Endodermal cell (in vitro differentiated cells): Measurements from ENCODE around the gene HAGH. TPM values are rescaled to one million over a fixed set of nuclear protein-coding genes. Genes with fewer than 3 reads are reported as not detected.

Experiments used
- DNase-seq: peaks from one replicate; pipeline ENCODE4 v3.0.0-alpha.2; 2017
- H3K27ac ChIP-seq: 2 replicates; pipeline ENCODE4 v1.5.1; 2013; ENCODE audit warnings: mild to moderate bottlenecking, low read depth, low read length, moderate library complexity
- H3K27me3 ChIP-seq: 2 replicates; pipeline ENCODE4 v1.6.1; 2013; ENCODE audit warnings: mild to moderate bottlenecking, low read length, moderate library complexity; ENCODE audit not compliant: insufficient read depth, control insufficient read depth, poor library complexity, severe bottlenecking
- H3K36me3 ChIP-seq: 2 replicates; pipeline ENCODE4 v1.7.0; 2013; ENCODE audit warnings: mild to moderate bottlenecking, low read length, moderate library complexity; ENCODE audit not compliant: control insufficient read depth, insufficient read depth
- H3K4me1 ChIP-seq: one replicate; pipeline ENCODE4 v1.7.0; 2013; ENCODE audit warnings: low read length; ENCODE audit not compliant: control insufficient read depth, insufficient read depth
- H3K4me3 ChIP-seq: 2 replicates; pipeline ENCODE4 v1.5.1; 2013; ENCODE audit warnings: mild to moderate bottlenecking, low read length, moderate library complexity
- H3K9ac ChIP-seq: 2 replicates; pipeline ENCODE4 v1.6.1; 2013; ENCODE audit warnings: mild to moderate bottlenecking, low read length, moderate library complexity; ENCODE audit not compliant: poor library complexity, severe bottlenecking; ENCODE audit errors: extremely low read depth
- H3K9me3 ChIP-seq: 2 replicates; pipeline ENCODE4 v1.6.1; 2013; ENCODE audit warnings: mild to moderate bottlenecking, low read length, moderate library complexity; ENCODE audit not compliant: control insufficient read depth
- H3K27ac Mint-ChIP-seq: 2 replicates; pipeline ENCODE4 v1.8.0; 2020; ENCODE audit warnings: mixed read lengths
- H3K27me3 Mint-ChIP-seq: 2 replicates; pipeline ENCODE4 v1.8.0; 2021; ENCODE audit warnings: mild to moderate bottlenecking, mixed read lengths; ENCODE audit not compliant: insufficient read depth
- H3K36me3 Mint-ChIP-seq: 2 replicates; pipeline ENCODE4 v1.8.0; 2020; ENCODE audit warnings: low read depth, mixed read lengths
- H3K4me1 Mint-ChIP-seq: 2 replicates; pipeline ENCODE4 v1.8.0; 2020; ENCODE audit warnings: mixed read lengths
- H3K4me3 Mint-ChIP-seq: 2 replicates; pipeline ENCODE4 v1.8.0; 2020; ENCODE audit warnings: mild to moderate bottlenecking, moderate library complexity, mixed read lengths
- H3K9me3 Mint-ChIP-seq: 2 replicates; pipeline ENCODE4 v1.8.0; 2020; ENCODE audit warnings: mild to moderate bottlenecking, mixed read lengths
- CTCF ChIP-seq: fragments of 200-600 bp; sonication (generic); conservative IDR thresholded peaks from 2 replicates; pipeline ENCODE4 v1.5.0; 2021; ENCODE audit warnings: antibody characterized with exemption, mild to moderate bottlenecking
- WGBS, 2 experiments: methylation state at CpG; one replicate each; pipeline versions ENCODE4 v1.1.5 to v1.1.7; 2013; ENCODE audit warnings: missing lambda C conversion rate in 2 of 2, mixed read lengths in 1 of 2; ENCODE audit not compliant: insufficient coverage in 1 of 2, insufficient read length in 1 of 2; 5-methylcytosine and 5-hydroxymethylcytosine counted together
- total RNA-seq, 2 donors: library from RNA; stranded (reverse); fragmentation: NEBNext Ultra II Directional in 1 of 2; extraction: Animal tissue kit (Norgen Biotek cat#: 25700) in 1 of 2; gene quantifications; 2 replicates in 1 of 2; 3 replicates in 1 of 2; pipeline ENCODE4 v1.2.1, GENCODE V29; 2021

Gene HAGH
- total RNA-seq, 2 donors from 2014 or later = 47.8 to 52.9 TPM

GRCh38 chr16:1762196-1762878 lies 64.3 kb downstream of the HAGH start:
- WGBS, 2 experiments = 95 to 99% methylated on average over 16 to 30 of the region's 30 CpGs
- H3K27ac ChIP-seq = no peak overlapping the region
- no peak for TF ChIP-seq CTCF

GRCh38 chr16:1761751-1762150 lies 64.9 kb downstream of the HAGH start:
- Mint-ChIP-seq H3K27ac (no peak overlapping the region), H3K9me3 (no peaks in the 10 kb centered on the region), H3K4me3 (no peak overlapping the region), H3K27me3 (no peaks in the 10 kb centered on the region), H3K4me1 (no peaks in the 10 kb centered on the region), H3K36me3 (peaks cover 15% of the 10 kb centered on the region)
- WGBS, 2 experiments = 95 to 97% methylated on average over 9 to 15 of the region's 15 CpGs
- Histone ChIP-seq H3K4me1 (no peaks in the 10 kb centered on the region), H3K27ac (no peak overlapping the region), H3K4me3 (no peak overlapping the region), H3K27me3 (no peaks in the 10 kb centered on the region), H3K9me3 (no peaks in the 10 kb centered on the region), H3K9ac (no peak overlapping the region), H3K36me3 (peaks cover 15% of the 10 kb centered on the region)
- no peak for TF ChIP-seq CTCF
- DNase-seq = no peak

More at GRCh38 chr16:1762196-1762878, 64.3 kb downstream of the HAGH start:
- peaks cover 15% of the 10 kb centered on the region for H3K36me3 ChIP-seq
- DNase-seq = no peak
- no peaks in the 10 kb centered on the region for H3K9me3 ChIP-seq
- H3K27me3 Mint-ChIP-seq = no peaks in the 10 kb centered on the region
- no peaks in the 10 kb centered on the region for H3K4me1 Mint-ChIP-seq
- H3K36me3 Mint-ChIP-seq = peaks cover 17% of the 10 kb centered on the region
- H3K27ac Mint-ChIP-seq = no peak overlapping the region
- H3K9ac ChIP-seq = no peak overlapping the region
- H3K4me1 ChIP-seq = no peaks in the 10 kb centered on the region
- no peak overlapping the region for H3K4me3 Mint-ChIP-seq
- no peak overlapping the region for H3K4me3 ChIP-seq
- no peaks in the 10 kb centered on the region for H3K27me3 ChIP-seq
- no peaks in the 10 kb centered on the region for H3K9me3 Mint-ChIP-seq

- H3K4me1 Mint-ChIP-seq = no peaks in the 10 kb centered on the region
- Histone ChIP-seq H3K9ac (no peak overlapping the region), H3K27me3 (no peaks in the 10 kb centered on the region), H3K4me3 (no peak overlapping the region), H3K9me3 (no peaks in the 10 kb centered on the region), H3K27ac (no peak overlapping the region), H3K36me3 (peaks cover 18% of the 10 kb centered on the region), H3K4me1 (no peaks in the 10 kb centered on the region)
- peaks cover 14% of the 10 kb centered on the region for H3K36me3 Mint-ChIP-seq
- WGBS, 2 experiments = 95 to 98% methylated on average over 7 to 15 of the region's 15 CpGs
- H3K9me3 Mint-ChIP-seq = no peaks in the 10 kb centered on the region
- no peaks in the 10 kb centered on the region for H3K27me3 Mint-ChIP-seq
- no peak for TF ChIP-seq CTCF
- no peak for DNase-seq
- H3K27ac Mint-ChIP-seq = no peak overlapping the region
- no peak overlapping the region for H3K4me3 Mint-ChIP-seq
These were observed 65.7 kb downstream of the HAGH start for GRCh38 chr16:1760911-1761310.
